ENCODE data around the gene SUGT1. TPM values are rescaled to one million over a fixed set of nuclear protein-coding genes. Genes with fewer than 3 reads are reported as not detected.

The SUGT1 gene
- total and polyA plus RNA-seq, 2 donors (not counting 1 experiment from before 2014, with no cell fraction given): 9.5 to 38.4 TPM

- Histone ChIP-seq H3K27me3 (replicated peaks in 1 of 4; ENCODE audit: control extremely low read depth in 1 of 4, control insufficient read depth in 3 of 4, insufficient read depth in 4 of 4, low read length in 3 of 4) (no peaks in the 10 kb centered on the region), H4K20me1 (ENCODE audit: control insufficient read depth, insufficient read depth, low read length, poor library complexity, severe bottlenecking) (no peaks in the 10 kb centered on the region), H2AFZ (ENCODE audit: insufficient read depth, low read depth, low read length, poor library complexity, severe bottlenecking) (no peak overlapping the region), H3K4me2 (replicated peaks; ENCODE audit: low read depth, low read length, poor library complexity, severe bottlenecking) (no peak overlapping the region), H3K36me3 (replicated peaks in 1 of 2; ENCODE audit: control extremely low read depth in 1 of 2, control insufficient read depth in 1 of 2, extremely low read depth in 1 of 2, insufficient read depth in 2 of 2, low read length in 1 of 2) (peaks cover 9 to 44% of the 10 kb centered on the region in 2 experiments), H3K9ac (ENCODE audit: low read length) (no peak overlapping the region), H3K4me3 (ENCODE audit: control extremely low read depth in 1 of 5, extremely low read depth in 1 of 5, insufficient read depth in 1 of 5, low read depth in 2 of 5, low read length in 4 of 5) (no peak overlapping the region), H3K27ac (ENCODE audit: low read length in 2 of 2) (no peak overlapping the region), H3K4me1 (ENCODE audit: control insufficient read depth in 2 of 2, insufficient read depth in 2 of 2, low read length in 2 of 2) (no peaks in the 10 kb centered on the region), H3K9me3 (ENCODE audit: control extremely low read depth in 1 of 3, control insufficient read depth in 2 of 3, insufficient read depth in 1 of 3, low read length in 2 of 3) (no peaks in the 10 kb centered on the region), H3K79me2 (ENCODE audit: control insufficient read depth, insufficient read depth, low read length) (no peaks in the 10 kb centered on the region)
- ChIA-PET CTCF (no interaction called here), POLR2A (no interaction called here)
- no peak overlapping the region for H3K27ac Mint-ChIP-seq
- no peaks in the 10 kb centered on the region for H3K27me3 Mint-ChIP-seq
- H3K4me1 Mint-ChIP-seq: no peaks in the 10 kb centered on the region
- DNase-seq (no peak), ATAC-seq (ENCODE audit: low read depth) (no peak)
- no peaks in the 10 kb centered on the region for H3K9me3 Mint-ChIP-seq (ENCODE audit: insufficient read depth)
- intact Hi-C loops (cut with micrococcal nuclease): no loop called here
- no peak for TF ChIP-seq EZH2 (IDR thresholded peaks at IDR 0.05; ENCODE audit: borderline replicate concordance, insufficient read depth, low read depth, low read length, poor library complexity, severe bottlenecking)
- TF ChIP-seq CTCF (IDR thresholded peaks at IDR 0.05): no peak
- no peak overlapping the region for H3K4me3 Mint-ChIP-seq
- no CpG with 5 or more reads among the region's 2 CpGs for WGBS (ENCODE audit: insufficient coverage)
These were observed 17.0 kb downstream of the SUGT1 start for GRCh38 chr13:52669677-52670076.

- H3K4me2 ChIP-seq (replicated peaks; ENCODE audit: low read depth, low read length, poor library complexity, severe bottlenecking): no peak overlapping the region
- H3K9ac ChIP-seq (ENCODE audit: low read length): no peak overlapping the region
- no peaks in the 10 kb centered on the region for H3K9me3 ChIP-seq (ENCODE audit: control extremely low read depth in 1 of 3, control insufficient read depth in 2 of 3, insufficient read depth in 1 of 3, low read length in 2 of 3)
- H3K79me2 ChIP-seq (ENCODE audit: control insufficient read depth, insufficient read depth, low read length): no peaks in the 10 kb centered on the region
- ATAC-seq (ENCODE audit: low read depth) (no peak), DNase-seq (no peak)
- H3K36me3 ChIP-seq (replicated peaks in 1 of 2; ENCODE audit: control extremely low read depth in 1 of 2, control insufficient read depth in 1 of 2, extremely low read depth in 1 of 2, insufficient read depth in 2 of 2, low read length in 1 of 2): peaks cover 6 to 38% of the 10 kb centered on the region in 2 experiments
- intact Hi-C loops (cut with micrococcal nuclease): no loop called here
- no peak overlapping the region for H3K27ac Mint-ChIP-seq
- CTCF ChIA-PET: no interaction called here
- no peaks in the 10 kb centered on the region for H3K4me1 Mint-ChIP-seq
- no peaks in the 10 kb centered on the region for H3K27me3 ChIP-seq (replicated peaks in 1 of 4; ENCODE audit: control extremely low read depth in 1 of 4, control insufficient read depth in 3 of 4, insufficient read depth in 4 of 4, low read length in 3 of 4)
- no peaks in the 10 kb centered on the region for H3K4me1 ChIP-seq (ENCODE audit: control insufficient read depth in 2 of 2, insufficient read depth in 2 of 2, low read length in 2 of 2)
- POLR2A ChIA-PET: no interaction called here
- H3K4me3 ChIP-seq (ENCODE audit: control extremely low read depth in 1 of 5, extremely low read depth in 1 of 5, insufficient read depth in 1 of 5, low read depth in 2 of 5, low read length in 4 of 5): no peak overlapping the region
- H4K20me1 ChIP-seq (ENCODE audit: control insufficient read depth, insufficient read depth, low read length, poor library complexity, severe bottlenecking): no peaks in the 10 kb centered on the region
- no peak overlapping the region for H3K4me3 Mint-ChIP-seq
- H3K9me3 Mint-ChIP-seq (ENCODE audit: insufficient read depth): no peaks in the 10 kb centered on the region
- no peak for TF ChIP-seq EZH2 (IDR thresholded peaks at IDR 0.05; ENCODE audit: borderline replicate concordance, insufficient read depth, low read depth, low read length, poor library complexity, severe bottlenecking)
- WGBS (ENCODE audit: insufficient coverage): 100% methylated on average over 6 of the region's 8 CpGs
- H3K27ac ChIP-seq (ENCODE audit: low read length in 2 of 2): no peak overlapping the region
- H3K27me3 Mint-ChIP-seq: no peaks in the 10 kb centered on the region
- H2AFZ ChIP-seq (ENCODE audit: insufficient read depth, low read depth, low read length, poor library complexity, severe bottlenecking): no peak overlapping the region
These were observed 18.1 kb downstream of the SUGT1 start for GRCh38 chr13:52670726-52671125.
